ENCODE measurements around the gene TNC.

The TNC gene

GRCh38 chr9:115046199-115046598 lies 71.8 kb downstream of the TNC start:
- DNase-seq (ENCODE audit: low spot score), result no peak

GRCh38 chr9:115043632-115044031 lies 74.3 kb downstream of the TNC start:
- no peak for DNase-seq (ENCODE audit: low spot score)

GRCh38 chr9:115042781-115043509 lies 75.0 kb downstream of the TNC start:
- DNase-seq (ENCODE audit: low spot score), result no peak

- no peak for DNase-seq (ENCODE audit: low spot score)
Observed at GRCh38 chr9:115039516-115040120, 78.3 kb downstream of the TNC start.

- DNase-seq (ENCODE audit: low spot score), result no peak
Observed at GRCh38 chr9:115038178-115038577, 79.8 kb downstream of the TNC start.

GRCh38 chr9:115036691-115037090 lies 81.3 kb downstream of the TNC start:
- DNase-seq (ENCODE audit: low spot score), result no peak

GRCh38 chr9:115035841-115036612 lies 81.9 kb downstream of the TNC start:
- DNase-seq (ENCODE audit: low spot score), result no peak

- DNase-seq (ENCODE audit: low spot score), result no peak
Observed at GRCh38 chr9:115034801-115035200, 83.2 kb downstream of the TNC start.

GRCh38 chr9:115033800-115034199 lies 84.2 kb downstream of the TNC start:
- no peak for DNase-seq (ENCODE audit: low spot score)

- no peak for DNase-seq (ENCODE audit: low spot score)
Observed at GRCh38 chr9:115032296-115032695, 85.7 kb downstream of the TNC start.

- DNase-seq (ENCODE audit: low spot score), result no peak
Observed at GRCh38 chr9:115030006-115030405, 88.0 kb downstream of the TNC start.

GRCh38 chr9:115025721-115026120 lies 92.2 kb downstream of the TNC start:
- DNase-seq (ENCODE audit: low spot score), result no peak

GRCh38 chr9:115024925-115025535 lies 92.9 kb downstream of the TNC start:
- DNase-seq (ENCODE audit: low spot score), result no peak

- no peak for DNase-seq (ENCODE audit: low spot score)
Observed at GRCh38 chr9:115022760-115023434, 95.1 kb downstream of the TNC start.

GRCh38 chr9:115018547-115019435 lies 99.2 kb downstream of the TNC start:
- DNase-seq (ENCODE audit: low spot score), result no peak

GRCh38 chr9:115016344-115016743 lies 101.6 kb downstream of the TNC start:
- no peak for DNase-seq (ENCODE audit: low spot score)

- peak; percentile 18 for DNase-seq (ENCODE audit: low spot score)
Observed at GRCh38 chr9:115015018-115015635, 102.8 kb downstream of the TNC start.

- DNase-seq (ENCODE audit: low spot score), result no peak
Observed at GRCh38 chr9:115014438-115014837, 103.5 kb downstream of the TNC start.

- DNase-seq (ENCODE audit: low spot score), result peak; percentile 71
Observed at GRCh38 chr9:115013998-115014397, 104.0 kb downstream of the TNC start.

GRCh38 chr9:115012486-115012885 lies 105.5 kb downstream of the TNC start:
- no peak for DNase-seq (ENCODE audit: low spot score)

- no peak for DNase-seq (ENCODE audit: low spot score)
Observed at GRCh38 chr9:115010874-115011273, 107.1 kb downstream of the TNC start.
